Measurements from ENCODE around the gene CACFD1. TPM values are rescaled to one million over a fixed set of nuclear protein-coding genes. Genes with fewer than 3 reads are reported as not detected.

The CACFD1 gene
- total RNA-seq, 1 experiment from 2014 or later: 6.9 TPM

- H3K4me3 ChIP-seq (replicated peaks in 1 of 2; ENCODE audit: low read depth in 1 of 2, low read length in 2 of 2): no peak overlapping the region
- no peaks in the 10 kb centered on the region for H4K20me1 ChIP-seq (ENCODE audit: insufficient read depth)
- intact Hi-C loops (cut with micrococcal nuclease): loop anchor here (5.0 kb wide), 1 partner anchor 45 kb away; the partner anchor contains the start of gene REXO4
- no peaks in the 10 kb centered on the region for H3K9me3 ChIP-seq (ENCODE audit: control insufficient read depth in 1 of 2, insufficient read depth in 1 of 2, low read depth in 1 of 2, low read length in 2 of 2)
- H3K79me2 ChIP-seq (ENCODE audit: insufficient read depth, low read length): no peaks in the 10 kb centered on the region
- no peak for ATAC-seq
- H3K27me3 ChIP-seq (ENCODE audit: insufficient read depth, low read length): no peaks in the 10 kb centered on the region
- no peaks in the 10 kb centered on the region for H3K9me2 ChIP-seq (ENCODE audit: insufficient read depth)
- no peak for DNase-seq (ENCODE audit: low read depth, low spot score)
- no peak overlapping the region for H3K9ac ChIP-seq (ENCODE audit: low read length)
- H3K4me2 ChIP-seq (ENCODE audit: low read length): no peak overlapping the region
- H3K4me1 ChIP-seq (ENCODE audit: control insufficient read depth in 1 of 2, insufficient read depth in 2 of 2, low read length in 2 of 2): peaks cover 16 to 17% of the 10 kb centered on the region in 2 experiments
- ChIA-PET RAD21 (ENCODE audit: low non-redundant PET in 1 of 2, low total read pairs in 2 of 2, uncharacterized antibody in 2 of 2, unreplicated experiment in 2 of 2) (no interaction called here), CTCF (no interaction called here), POLR2A (no interaction called here)
- no peak overlapping the region for H2AFZ ChIP-seq (ENCODE audit: low read depth, low read length, poor library complexity, severe bottlenecking)
- H3K27ac ChIP-seq (ENCODE audit: low read depth, low read length): no peak overlapping the region
- no peaks in the 10 kb centered on the region for H3K36me3 ChIP-seq (ENCODE audit: control insufficient read depth in 1 of 2, insufficient read depth in 2 of 2, low read length in 2 of 2)
- no peak for TF ChIP-seq JUND (IDR thresholded peaks at IDR 0.05)
- no peak for TF ChIP-seq POLR2A (IDR thresholded peaks at IDR 0.05; ENCODE audit: borderline replicate concordance, extremely low read depth, insufficient read depth, insufficient read length)
- no peak for TF ChIP-seq FOSL1 (IDR thresholded peaks at IDR 0.05; ENCODE audit: low read depth)
- TF ChIP-seq SRF (IDR thresholded peaks at IDR 0.05; ENCODE audit: low read depth): no peak
- TF ChIP-seq TCF7L2 (IDR thresholded peaks at IDR 0.05; ENCODE audit: borderline replicate concordance, extremely low read depth, insufficient read depth, insufficient read length): no peak
- TF ChIP-seq CTCF (IDR thresholded peaks at IDR 0.05 in 2 of 3, conservative IDR thresholded peaks at IDR 0.05 in 1 of 3; ENCODE audit: borderline replicate concordance in 1 of 3, insufficient read depth in 1 of 3, low read depth in 2 of 3, low read length in 2 of 3): no peak
- no peak for TF ChIP-seq ZFX (IDR thresholded peaks at IDR 0.05)
- TF ChIP-seq EGR1 (IDR thresholded peaks at IDR 0.05; ENCODE audit: low read depth): no peak
- TF ChIP-seq ATF3 (IDR thresholded peaks at IDR 0.05): no peak
- no peak for TF ChIP-seq CEBPB (IDR thresholded peaks at IDR 0.05; ENCODE audit: low read depth)
- TF ChIP-seq YY1 (IDR thresholded peaks at IDR 0.05; ENCODE audit: extremely low read depth, insufficient replicate concordance, low read depth, low read length): no peak
- TF ChIP-seq EZH2 (IDR thresholded peaks at IDR 0.05): no peak
- no peak for TF ChIP-seq CBX3 (IDR thresholded peaks at IDR 0.05; ENCODE audit: low read depth)
- no TSS peak for BruUV-seq (replicated peaks)
These were observed 2.2 kb downstream of the CACFD1 start for GRCh38 chr9:133461975-133462374.
